Epithelial cell of esophagus (primary cell): ENCODE results near the gene TGM1.
A peak's percentile ranks its signal among the peaks of the same experiment; 100 is the strongest.
"Not testable (repeated sequence)": the region's sequence is repeated elsewhere in the genome, so short reads cannot be mapped to it uniquely, and the experiment has no call there.

Source experiments
- DNase-seq: peaks from one replicate; pipeline ENCODE4 v3.0.0; 2010; ENCODE audit warnings: low read depth
- H3K4me3 ChIP-seq: 2 replicates; pipeline ENCODE4 v1.5.1; 2011; ENCODE audit warnings: mild to moderate bottlenecking, low read length, control low read depth
- CTCF ChIP-seq: IDR thresholded peaks from 2 replicates; pipeline ENCODE4 v1.5.1; 2011; ENCODE audit warnings: low read depth, mild to moderate bottlenecking, low read length, control low read depth, inconsistent platforms; ENCODE audit not compliant: insufficient read depth; ENCODE audit errors: missing control alignments

The TGM1 gene

GRCh38 chr14:24249230-24250021 lies 13.6 kb downstream of the TGM1 start:
- TF ChIP-seq CTCF, result no peak
- no peak overlapping the region for H3K4me3 ChIP-seq
- DNase-seq, result no peak

DNA sequence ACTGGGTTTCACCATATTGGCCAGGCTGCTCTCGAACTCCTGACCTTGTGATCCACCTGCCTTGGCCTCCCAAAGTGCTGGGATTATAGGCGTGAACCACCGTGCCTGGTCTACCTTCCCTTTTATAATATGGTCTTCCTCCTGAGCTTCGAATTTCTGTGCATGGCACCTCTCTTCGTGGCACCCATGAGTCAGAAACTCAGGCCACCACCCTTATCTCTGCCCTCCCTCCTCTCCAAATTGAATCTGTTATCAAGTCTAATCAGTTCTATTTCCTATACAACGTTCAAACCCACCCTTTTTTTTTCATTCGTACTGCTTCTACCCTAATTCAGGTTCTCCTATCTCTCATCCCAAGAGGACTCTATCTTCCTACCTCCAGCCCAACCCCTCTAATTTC lies 15.6 kb downstream of the TGM1 start:
- TF ChIP-seq CTCF, result no peak
- no peak overlapping the region for H3K4me3 ChIP-seq
- no peak for DNase-seq

- no peak overlapping the region for H3K4me3 ChIP-seq
- no peak for TF ChIP-seq CTCF
- DNase-seq, result no peak
These were observed 16.2 kb downstream of the TGM1 start for GRCh38 chr14:24246765-24247212.

- H3K4me3 ChIP-seq, DNase-seq: not testable (repeated sequence)
These were observed 17.6 kb downstream of the TGM1 start for GRCh38 chr14:24245350-24245749.

DNA sequence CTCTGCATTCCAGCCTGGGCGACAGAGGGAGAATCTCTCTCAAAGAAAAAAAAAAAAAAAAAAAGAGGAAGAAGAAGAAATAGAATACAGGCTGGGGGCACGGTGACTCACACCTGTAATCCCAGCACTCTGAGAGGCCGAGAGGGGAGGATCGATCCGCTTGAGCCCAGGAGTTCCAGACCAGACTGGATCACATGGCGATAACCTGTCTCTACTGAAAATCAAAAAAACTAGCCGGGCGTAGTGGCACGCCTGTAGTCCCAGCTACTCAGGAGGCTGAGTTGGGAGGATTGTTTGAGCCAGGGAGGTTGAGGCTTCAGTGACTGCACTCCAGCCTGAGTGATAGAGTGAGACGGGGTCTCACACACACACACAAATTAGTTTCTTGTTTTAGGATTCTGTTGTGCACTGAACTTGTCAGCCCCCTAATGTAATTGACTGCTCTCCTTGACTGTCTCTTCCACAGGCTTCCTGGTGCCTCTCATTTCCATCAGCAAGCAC lies 19.6 kb downstream of the TGM1 start:
- peak overlapping the region; percentile 91 for H3K4me3 ChIP-seq
- peak; percentile 41 for DNase-seq
- TF ChIP-seq CTCF, result no peak

DNA sequence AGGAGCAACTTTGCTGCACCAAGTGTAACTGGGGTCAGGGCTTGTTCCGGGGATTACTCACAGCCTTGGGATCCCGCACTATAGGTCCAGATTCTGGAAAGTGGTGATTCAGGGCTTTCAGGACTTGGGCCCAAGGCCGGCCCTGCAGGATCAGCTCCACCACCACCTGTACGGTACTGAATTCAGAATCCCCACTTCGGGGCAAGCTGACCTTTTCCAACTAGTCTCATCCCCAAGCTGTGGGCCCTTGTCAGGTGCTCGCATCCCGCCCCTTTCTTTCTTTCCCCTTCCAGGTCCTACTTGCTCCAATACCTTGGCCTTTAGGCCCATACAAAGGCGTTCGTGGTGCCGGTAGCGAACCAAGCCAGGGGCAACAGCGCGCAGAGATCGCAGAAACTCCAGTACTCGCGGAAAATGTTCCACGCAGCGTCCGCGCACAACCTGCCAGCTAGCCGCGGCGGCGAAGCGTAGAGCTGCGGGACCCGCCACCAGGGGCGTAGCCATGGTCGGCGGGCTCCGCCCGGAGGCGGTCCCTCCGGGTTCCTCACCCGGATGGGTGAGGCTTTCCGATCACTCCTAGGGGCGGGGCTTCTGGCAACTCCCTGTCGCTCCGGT lies 21.0 kb downstream of the TGM1 start:
- TF ChIP-seq CTCF, result peak; percentile 45
- H3K4me3 ChIP-seq, result peak overlapping the region; percentile 91
- DNase-seq, result peak; percentile 94

- no peak for DNase-seq
- no peak for TF ChIP-seq CTCF
- H3K4me3 ChIP-seq, result peak overlapping the region; percentile 21
These were observed 22.7 kb downstream of the TGM1 start for GRCh38 chr14:24240110-24240918.
